ENCODE measurements around the gene RWDD4.

The RWDD4 gene

DNA sequence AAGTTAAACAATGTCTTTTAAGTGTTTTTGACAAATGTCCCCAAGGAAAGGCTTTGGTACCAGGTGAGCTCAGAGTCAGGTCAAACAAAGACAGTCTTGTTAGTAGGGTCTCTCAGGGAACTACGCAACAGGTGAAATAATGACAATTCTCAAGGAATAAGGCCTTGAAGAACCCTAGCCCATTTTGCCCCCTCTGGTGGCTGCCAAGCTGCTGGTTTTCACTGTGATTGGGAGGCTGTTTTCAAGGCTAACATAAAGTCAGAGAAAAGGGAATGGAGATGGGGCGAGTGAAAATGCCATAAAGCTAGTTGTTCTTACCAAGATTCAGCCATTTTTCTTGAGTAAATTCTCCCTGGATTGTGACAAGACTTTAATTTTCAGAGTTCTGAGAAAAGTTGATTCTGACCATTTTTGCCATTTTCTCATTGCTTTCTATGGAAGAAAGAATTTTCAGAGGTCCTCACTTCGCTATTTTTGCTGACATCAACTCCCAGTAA lies 58.7 kb downstream of the RWDD4 start:
- DNase-seq, result no peak

DNA sequence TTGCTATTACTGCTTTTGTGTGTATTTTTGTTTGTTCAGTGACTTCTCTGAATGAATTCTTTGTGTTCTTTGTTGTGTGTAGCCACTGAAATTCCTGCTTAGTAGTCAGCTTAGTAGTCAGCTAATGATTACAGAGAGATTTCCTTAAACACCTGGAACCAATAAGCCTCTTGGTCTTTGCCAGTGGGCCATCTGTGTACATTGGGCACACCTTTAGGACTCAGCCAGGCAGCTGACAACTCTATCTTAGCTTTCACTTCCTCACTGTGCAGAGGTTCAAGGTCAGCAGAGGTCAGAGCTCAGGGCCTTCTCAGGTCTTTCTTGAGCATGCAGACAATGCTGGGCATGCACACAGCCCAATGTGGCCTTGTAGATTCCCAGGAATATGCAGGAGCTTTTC lies 59.3 kb downstream of the RWDD4 start:
- DNase-seq, result no peak

DNA sequence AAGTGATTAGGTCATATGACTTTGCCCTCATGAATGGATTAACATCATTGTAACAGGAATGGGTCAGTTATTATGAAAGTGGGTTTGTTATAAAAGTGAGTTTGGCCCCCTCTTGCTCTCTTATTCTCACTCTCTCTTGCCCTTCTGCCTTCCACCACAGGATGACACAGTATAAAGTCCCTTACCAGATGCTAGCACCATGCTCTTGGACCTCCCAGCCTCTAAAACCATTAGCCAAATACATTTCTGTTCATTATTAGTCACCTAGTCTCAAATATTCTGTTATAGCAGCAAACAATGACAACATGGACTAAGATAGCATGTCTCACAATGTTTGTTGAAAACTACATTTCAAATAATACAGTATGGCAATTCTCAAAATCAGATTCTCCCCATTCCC lies 59.7 kb downstream of the RWDD4 start:
- no peak for DNase-seq

GRCh38 chr4:183596067-183596757 lies 62.8 kb downstream of the RWDD4 start:
- DNase-seq, result no peak

GRCh38 chr4:183594823-183595222 lies 64.2 kb downstream of the RWDD4 start:
- DNase-seq, result no peak

- no peak for DNase-seq
Measured at GRCh38 chr4:183591301-183591700, 67.7 kb downstream of the RWDD4 start.

All from amygdala (tissue), 56 donors.